ENCODE measurements around the gene ZNF143. TPM values are rescaled to one million over a fixed set of nuclear protein-coding genes. Genes with fewer than 3 reads are reported as not detected.
A peak's percentile ranks its signal among the peaks of the same experiment; 100 is the strongest.

Gene ZNF143
- total and polyA plus RNA-seq, 5 donors, result 13.9 to 30.6 (median 24.7) TPM

DNA sequence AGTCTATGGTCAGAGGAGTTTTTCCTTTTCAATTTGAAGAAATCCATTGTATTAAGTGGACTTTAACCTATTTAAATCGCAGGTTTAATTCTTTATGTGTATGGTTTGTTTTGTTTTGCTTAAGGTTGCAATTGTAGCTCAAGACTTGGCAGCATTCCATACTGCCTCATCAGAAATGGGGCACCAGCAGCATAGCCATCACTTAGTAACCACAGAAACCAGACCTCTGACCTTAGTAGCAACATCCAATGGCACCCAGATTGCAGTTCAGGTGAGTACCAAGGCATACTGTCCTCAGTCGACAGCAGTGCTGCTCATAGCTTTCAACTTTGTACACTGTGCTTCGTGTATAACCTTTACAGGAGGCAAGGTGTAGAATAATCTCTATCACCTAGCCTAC, 64.3 kb downstream of the ZNF143 start:
- DNase-seq, result no peak
- H3K27me3 ChIP-seq (ENCODE audit: control insufficient read depth, insufficient read depth), result no peaks in the 10 kb centered on the region
- H3K4me1 ChIP-seq (ENCODE audit: control insufficient read depth, insufficient read depth, low read length), result peaks cover under 1% of the 10 kb centered on the region
- no peaks in the 10 kb centered on the region for H3K9me3 ChIP-seq (ENCODE audit: control insufficient read depth, low read length)
- ATAC-seq, result no peak
- no peak overlapping the region for H3K27ac ChIP-seq (ENCODE audit: low read length)
- H3K4me3 ChIP-seq (ENCODE audit: low read length), result no peak overlapping the region
- 94% methylated on average over 3 of the region's 3 CpGs for WGBS
- intact Hi-C loops (cut with DNase I), result loop anchor here in 1 of 4 donors (10.0 kb wide), 1 partner anchor 50 kb away; the partner anchor contains the start of gene WEE1

DNA sequence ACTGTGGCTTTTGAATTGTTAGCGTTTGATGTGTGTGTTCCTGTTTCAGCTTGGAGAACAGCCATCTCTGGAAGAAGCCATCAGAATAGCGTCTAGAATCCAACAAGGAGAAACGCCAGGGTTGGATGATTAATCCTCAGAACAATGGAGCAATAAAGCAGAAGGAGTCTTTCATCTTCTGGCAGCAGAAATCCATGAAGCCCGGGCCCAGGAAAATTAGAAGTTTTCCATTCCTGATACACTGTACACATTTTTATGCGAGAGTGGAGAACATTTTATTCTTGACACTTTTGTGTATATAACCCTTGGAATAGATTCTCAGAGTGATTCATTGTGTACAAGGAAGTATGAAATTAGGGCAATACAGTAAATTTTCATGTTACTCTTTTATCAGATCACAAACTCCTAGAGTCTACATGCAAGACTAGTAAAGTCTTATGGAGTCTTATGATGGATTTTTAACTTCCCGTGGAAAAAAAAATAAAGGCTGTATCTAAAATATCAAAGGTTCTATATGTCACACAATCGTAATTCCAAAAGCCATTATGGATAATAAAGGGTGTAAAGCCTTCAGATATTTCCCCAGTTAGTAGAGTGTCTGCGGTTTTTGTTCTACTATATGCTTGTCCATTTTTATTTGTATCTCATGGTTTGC, 66.8 kb downstream of the ZNF143 start:
- 39% methylated on average over 8 of the region's 8 CpGs for WGBS
- H3K4me3 ChIP-seq (ENCODE audit: low read length), result no peak overlapping the region
- no peaks in the 10 kb centered on the region for H3K9me3 ChIP-seq (ENCODE audit: control insufficient read depth, low read length)
- H3K4me1 ChIP-seq (ENCODE audit: control insufficient read depth, insufficient read depth, low read length), result peaks cover 3% of the 10 kb centered on the region
- ATAC-seq, result peak; percentile 71 to 76
- H3K27me3 ChIP-seq (ENCODE audit: control insufficient read depth, insufficient read depth), result no peaks in the 10 kb centered on the region
- no peak for DNase-seq
- intact Hi-C loops (cut with DNase I), result loop anchor here in 1 of 4 donors (10.0 kb wide), 1 partner anchor 47 kb away; the partner anchor contains the start of gene WEE1
- peak overlapping the region; percentile 54 for H3K27ac ChIP-seq (ENCODE audit: low read length)

DNA sequence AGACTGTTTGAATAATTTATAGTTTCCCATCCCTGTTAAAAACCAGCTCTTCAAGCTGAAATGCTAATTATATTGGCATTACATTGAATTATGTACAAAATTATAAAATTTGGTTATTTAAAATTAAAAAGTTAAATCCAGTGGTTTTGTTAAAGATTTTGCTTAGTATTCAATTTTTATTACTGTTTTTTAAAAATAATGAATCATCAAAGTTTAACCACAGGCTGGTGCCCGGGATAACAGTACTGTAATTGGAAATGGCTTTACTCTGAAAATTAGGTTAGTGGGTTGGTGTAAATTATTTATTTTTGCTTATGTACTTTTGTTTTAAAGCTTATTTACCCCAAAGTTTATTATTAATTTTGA, 67.3 kb downstream of the ZNF143 start:
- Histone ChIP-seq H3K4me3 (ENCODE audit: low read length) (no peak overlapping the region), H3K4me1 (ENCODE audit: control insufficient read depth, insufficient read depth, low read length) (peaks cover 3% of the 10 kb centered on the region), H3K9me3 (ENCODE audit: control insufficient read depth, low read length) (no peaks in the 10 kb centered on the region), H3K27me3 (ENCODE audit: control insufficient read depth, insufficient read depth) (no peaks in the 10 kb centered on the region), H3K27ac (ENCODE audit: low read length) (no peak overlapping the region)
- no peak for ATAC-seq
- DNase-seq, result no peak
- 88% methylated on average over 1 of the region's 1 CpG for WGBS
- intact Hi-C loops (cut with DNase I), result loop anchor here in 1 of 4 donors (10.0 kb wide), 1 partner anchor 47 kb away; the partner anchor contains the start of gene WEE1

DNA sequence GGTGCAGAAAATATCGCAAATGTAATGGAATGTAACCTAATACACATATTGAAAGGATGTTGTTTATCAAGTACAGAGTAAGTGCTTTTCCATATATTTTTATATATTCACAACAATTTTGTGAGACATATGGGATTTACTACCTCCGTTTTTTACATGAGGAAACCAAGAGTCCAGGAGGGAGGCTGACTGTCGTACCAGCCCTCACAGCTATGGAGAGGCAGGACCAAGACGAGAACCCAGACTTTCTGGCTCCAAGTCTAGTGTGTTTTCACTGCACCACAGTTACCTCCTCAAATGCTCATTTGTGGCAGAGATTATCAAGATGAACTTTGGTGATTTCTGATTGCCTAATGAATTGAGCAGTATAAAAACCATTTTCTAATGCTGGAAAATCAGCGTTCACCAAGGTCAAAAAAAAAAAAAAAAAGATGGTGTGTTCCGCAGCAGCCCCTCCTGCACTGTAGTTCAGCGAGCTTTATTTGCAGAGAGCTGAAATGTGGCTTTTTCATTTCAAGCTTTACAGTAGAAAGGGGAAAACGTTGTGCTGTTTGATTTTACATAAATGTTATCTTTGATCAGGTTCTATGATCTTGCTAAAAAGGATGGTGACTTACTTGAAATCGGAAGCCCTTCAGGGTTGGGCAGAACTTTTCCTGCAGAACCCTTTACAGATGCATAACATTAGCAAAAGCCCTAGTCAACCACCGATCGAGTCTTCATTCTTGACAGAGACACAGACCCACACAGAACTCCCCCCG, 67.9 kb downstream of the ZNF143 start:
- Histone ChIP-seq H3K4me3 (ENCODE audit: low read length) (no peak overlapping the region), H3K27ac (ENCODE audit: low read length) (no peak overlapping the region), H3K27me3 (ENCODE audit: control insufficient read depth, insufficient read depth) (no peaks in the 10 kb centered on the region), H3K4me1 (ENCODE audit: control insufficient read depth, insufficient read depth, low read length) (peaks cover 3% of the 10 kb centered on the region), H3K9me3 (ENCODE audit: control insufficient read depth, low read length) (no peaks in the 10 kb centered on the region)
- WGBS, result 76% methylated on average over 12 of the region's 12 CpGs
- no peak for ATAC-seq
- DNase-seq, result no peak
- intact Hi-C loops (cut with DNase I), result loop anchor here in 1 of 4 donors (10.0 kb wide), 1 partner anchor 46 kb away; the partner anchor contains the start of gene WEE1

DNA sequence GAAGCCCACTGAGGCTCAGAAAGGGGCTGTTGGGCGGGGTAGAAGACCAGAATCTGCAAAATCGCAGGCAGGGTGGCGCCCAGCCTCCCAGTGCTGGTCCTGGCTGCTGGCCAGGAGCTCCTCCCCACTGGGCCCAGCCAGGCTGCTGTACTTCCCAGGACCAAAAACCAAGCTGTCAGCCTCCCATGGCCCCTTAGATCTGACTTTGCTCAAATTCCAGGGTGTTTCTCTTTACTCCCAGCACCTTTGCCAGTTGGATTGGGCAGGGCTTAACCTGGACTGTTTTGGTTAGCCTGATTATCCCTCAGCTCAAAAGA, 68.5 kb downstream of the ZNF143 start:
- peak; percentile 69 to 82 (median 82) for DNase-seq
- intact Hi-C loops (cut with DNase I), result loop anchor here in 1 of 4 donors (10.0 kb wide), 1 partner anchor 46 kb away; the partner anchor contains the start of gene WEE1
- peak; percentile 81 for ATAC-seq
- H3K27me3 ChIP-seq (ENCODE audit: control insufficient read depth, insufficient read depth), result no peaks in the 10 kb centered on the region
- no peak overlapping the region for H3K4me3 ChIP-seq (ENCODE audit: low read length)
- WGBS, result 62% methylated on average over 3 of the region's 3 CpGs
- H3K9me3 ChIP-seq (ENCODE audit: control insufficient read depth, low read length), result no peaks in the 10 kb centered on the region
- H3K27ac ChIP-seq (ENCODE audit: low read length), result no peak overlapping the region
- peaks cover 3% of the 10 kb centered on the region for H3K4me1 ChIP-seq (ENCODE audit: control insufficient read depth, insufficient read depth, low read length)

DNA sequence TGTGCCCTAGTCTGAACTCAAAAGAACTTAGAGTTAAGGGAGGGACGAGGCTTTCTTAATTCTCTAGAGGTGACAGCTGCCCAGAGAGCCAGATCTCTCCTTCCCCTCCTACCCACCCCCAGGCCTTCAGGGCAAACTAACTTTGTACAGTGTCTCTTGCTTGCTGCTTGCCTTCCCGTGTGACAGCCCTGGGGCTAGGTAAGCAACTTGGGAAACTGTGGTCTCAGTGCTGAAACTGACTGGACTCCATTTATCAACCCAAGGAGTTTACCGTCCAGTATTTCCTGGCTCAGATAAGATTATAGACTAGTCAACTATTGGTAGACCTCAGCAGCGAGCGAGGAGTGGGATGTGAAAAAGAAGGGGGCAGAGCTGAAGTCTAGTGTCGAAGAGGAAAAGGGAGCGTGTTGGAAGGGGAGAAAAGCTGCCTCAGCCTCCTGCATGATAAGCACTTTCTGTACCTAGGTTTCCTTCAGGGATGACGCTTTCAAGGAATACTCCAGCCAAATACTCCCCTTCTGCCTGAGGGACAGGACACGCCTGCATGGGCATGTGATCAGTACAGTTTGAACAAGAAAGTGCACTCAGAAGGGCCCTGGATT, 69.3 kb downstream of the ZNF143 start:
- H3K4me3 ChIP-seq (ENCODE audit: low read length), result no peak overlapping the region
- H3K27ac ChIP-seq (ENCODE audit: low read length), result no peak overlapping the region
- peak; percentile 22 to 53 for ATAC-seq
- 62% methylated on average over 9 of the region's 9 CpGs for WGBS
- intact Hi-C loops (cut with DNase I), result loop anchor here in 1 of 4 donors (10.0 kb wide), 1 partner anchor 85 kb away; no protein-coding TSS in a partner anchor
- peaks cover 3% of the 10 kb centered on the region for H3K4me1 ChIP-seq (ENCODE audit: control insufficient read depth, insufficient read depth, low read length)
- no peaks in the 10 kb centered on the region for H3K9me3 ChIP-seq (ENCODE audit: control insufficient read depth, low read length)
- no peak for DNase-seq
- H3K27me3 ChIP-seq (ENCODE audit: control insufficient read depth, insufficient read depth), result no peaks in the 10 kb centered on the region

DNA sequence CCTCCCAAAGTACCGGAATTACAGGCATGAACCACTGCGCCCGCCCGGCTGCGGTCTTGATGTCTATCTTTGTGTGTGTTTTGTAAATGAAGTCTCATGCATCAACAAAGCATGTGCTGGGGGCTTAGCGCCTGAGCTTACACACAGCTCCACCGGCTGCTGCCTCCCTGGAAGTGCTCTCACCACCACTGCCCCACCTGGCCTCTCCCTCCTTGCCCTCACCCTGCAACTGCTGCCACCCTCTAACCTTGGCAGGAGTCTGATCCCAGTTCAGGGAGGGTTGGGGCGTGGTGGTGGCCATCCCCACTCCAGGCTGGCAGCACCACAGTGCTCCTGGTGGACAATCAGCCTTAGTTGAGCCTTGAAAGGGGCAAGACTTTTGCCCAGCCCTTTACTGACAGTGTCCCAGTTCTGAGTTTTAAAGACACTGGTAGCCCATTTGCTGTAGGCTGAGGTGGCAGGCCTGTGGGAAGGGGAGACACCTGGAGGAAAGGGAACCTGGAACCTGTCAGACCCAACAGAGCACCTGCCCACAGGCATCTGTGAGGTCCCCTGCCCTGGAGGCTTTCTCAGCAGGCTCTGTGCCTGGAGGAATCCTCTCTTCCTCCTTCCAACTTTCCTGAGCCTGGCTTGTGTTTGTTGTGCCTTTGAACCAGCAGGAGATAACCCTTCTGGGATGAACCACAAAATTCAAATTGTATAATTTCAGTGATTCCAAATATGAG, 70.3 kb downstream of the ZNF143 start:
- 97% methylated on average over 8 of the region's 8 CpGs for WGBS
- intact Hi-C loops (cut with DNase I), result loop anchor here in 1 of 4 donors (10.0 kb wide), 1 partner anchor 84 kb away; no protein-coding TSS in a partner anchor
- peaks cover 3% of the 10 kb centered on the region for H3K4me1 ChIP-seq (ENCODE audit: control insufficient read depth, insufficient read depth, low read length)
- no peaks in the 10 kb centered on the region for H3K27me3 ChIP-seq (ENCODE audit: control insufficient read depth, insufficient read depth)
- H3K27ac ChIP-seq (ENCODE audit: low read length), result no peak overlapping the region
- H3K4me3 ChIP-seq (ENCODE audit: low read length), result no peak overlapping the region
- no peaks in the 10 kb centered on the region for H3K9me3 ChIP-seq (ENCODE audit: control insufficient read depth, low read length)
- DNase-seq (no peak), ATAC-seq (no peak)

DNA sequence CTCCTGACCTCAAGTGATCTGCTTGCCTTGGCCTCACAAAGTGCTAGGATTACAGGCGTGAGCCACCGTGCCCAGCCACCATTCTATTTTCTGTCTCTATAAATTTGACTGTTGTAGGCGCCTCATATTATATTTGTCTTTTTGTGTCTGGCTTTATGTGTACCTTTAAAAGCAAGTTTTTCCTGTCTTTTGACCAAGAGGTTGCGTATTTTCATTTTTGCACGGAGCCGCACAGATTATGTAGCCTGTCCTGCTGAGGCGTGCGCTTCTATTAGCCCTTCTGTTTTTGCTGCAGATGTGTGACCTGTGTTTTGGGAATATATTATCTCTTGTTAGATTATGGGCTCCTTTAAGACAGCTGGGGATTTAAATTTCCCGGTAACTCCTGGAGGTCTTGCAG, 72.2 kb downstream of the ZNF143 start:
- 94% methylated on average over 9 of the region's 9 CpGs for WGBS
- intact Hi-C loops (cut with DNase I), result loop anchor here in 1 of 4 donors (10.0 kb wide), 1 partner anchor 82 kb away; no protein-coding TSS in a partner anchor
- DNase-seq (no peak), ATAC-seq (no peak)
- Histone ChIP-seq H3K4me3 (ENCODE audit: low read length) (no peak overlapping the region), H3K27me3 (ENCODE audit: control insufficient read depth, insufficient read depth) (no peaks in the 10 kb centered on the region), H3K4me1 (ENCODE audit: control insufficient read depth, insufficient read depth, low read length) (peaks cover 3% of the 10 kb centered on the region), H3K27ac (ENCODE audit: low read length) (no peak overlapping the region), H3K9me3 (ENCODE audit: control insufficient read depth, low read length) (no peaks in the 10 kb centered on the region)

DNA sequence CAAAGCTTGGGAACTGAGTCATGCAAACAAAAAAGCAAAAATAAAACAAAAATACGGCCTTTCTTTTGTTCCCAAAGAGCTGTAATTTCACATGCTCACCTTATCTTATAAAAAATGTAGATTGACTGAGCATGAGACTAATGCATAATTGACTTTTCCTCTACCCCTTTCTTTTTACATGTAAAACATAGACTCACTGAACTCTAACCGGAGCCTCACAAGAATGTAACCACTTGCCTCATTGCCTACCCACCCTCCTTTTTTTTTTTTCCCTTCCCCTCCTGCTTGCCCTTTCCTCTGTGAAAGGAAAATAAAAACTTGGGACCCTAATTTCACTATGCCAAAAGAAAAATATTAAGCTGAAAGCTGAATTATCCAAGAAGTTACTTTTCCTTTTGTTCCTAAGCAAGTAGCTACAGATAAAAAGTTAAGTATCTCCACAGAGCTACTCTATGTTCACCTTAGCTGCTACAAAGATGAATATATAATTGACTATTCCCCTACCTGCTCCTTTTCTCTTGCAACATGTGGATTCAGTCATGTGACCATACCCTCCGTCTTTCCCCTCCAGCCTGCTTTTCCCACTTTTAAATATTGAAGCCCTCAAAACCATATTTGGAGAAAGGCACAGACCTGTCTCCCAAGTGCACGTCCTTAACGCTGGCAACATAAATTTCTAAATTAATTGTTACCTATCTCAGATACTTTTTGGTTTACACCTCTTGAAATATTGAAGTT, 73.1 kb downstream of the ZNF143 start:
- Histone ChIP-seq H3K9me3 (ENCODE audit: control insufficient read depth, low read length) (no peaks in the 10 kb centered on the region), H3K27ac (ENCODE audit: low read length) (no peak overlapping the region), H3K4me1 (ENCODE audit: control insufficient read depth, insufficient read depth, low read length) (peaks cover 3% of the 10 kb centered on the region), H3K4me3 (ENCODE audit: low read length) (no peak overlapping the region), H3K27me3 (ENCODE audit: control insufficient read depth, insufficient read depth) (no peaks in the 10 kb centered on the region)
- 75% methylated on average over 5 of the region's 5 CpGs for WGBS
- no peak for ATAC-seq
- intact Hi-C loops (cut with DNase I), result loop anchor here in 1 of 4 donors (10.0 kb wide), 1 partner anchor 81 kb away; no protein-coding TSS in a partner anchor
- DNase-seq, result no peak

DNA sequence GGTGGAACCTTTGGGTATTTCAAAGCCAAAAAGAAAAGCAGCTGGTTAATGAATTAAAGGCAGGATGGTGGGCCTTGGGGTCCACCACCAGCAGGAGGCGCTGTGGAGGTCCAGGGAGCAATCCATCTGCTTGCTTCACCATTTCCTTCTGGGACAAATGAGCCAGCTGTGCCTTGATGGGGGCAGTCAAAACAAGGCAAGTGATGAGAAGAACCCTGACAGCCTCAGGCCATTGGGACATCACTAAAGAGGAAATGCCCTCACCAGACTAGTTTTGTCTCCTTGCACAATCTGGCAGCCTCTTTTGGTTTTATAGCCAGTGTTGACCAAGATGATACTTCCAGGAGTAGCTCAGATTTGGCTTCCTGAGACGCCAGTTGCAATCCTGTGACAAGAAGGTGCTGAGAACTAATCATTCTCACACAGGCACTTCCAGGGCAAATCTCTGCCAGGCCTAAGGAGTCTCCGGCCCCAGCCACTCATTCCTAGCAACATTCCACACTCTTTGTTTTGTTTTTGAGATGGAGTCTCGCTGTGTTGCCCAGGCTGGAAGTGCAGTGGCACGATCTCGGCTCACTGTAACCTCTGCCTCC, 74.5 kb downstream of the ZNF143 start:
- no peaks in the 10 kb centered on the region for H3K27me3 ChIP-seq (ENCODE audit: control insufficient read depth, insufficient read depth)
- H3K27ac ChIP-seq (ENCODE audit: low read length), result no peak overlapping the region
- DNase-seq (peak; percentile 84 to 90 (median 90)), ATAC-seq (peak; percentile 55 to 76)
- H3K9me3 ChIP-seq (ENCODE audit: control insufficient read depth, low read length), result no peaks in the 10 kb centered on the region
- intact Hi-C loops (cut with DNase I), result loop anchor here in 1 of 4 donors (10.0 kb wide), 1 partner anchor 80 kb away; no protein-coding TSS in a partner anchor
- no peak overlapping the region for H3K4me3 ChIP-seq (ENCODE audit: low read length)
- 67% methylated on average over 6 of the region's 6 CpGs for WGBS
- H3K4me1 ChIP-seq (ENCODE audit: control insufficient read depth, insufficient read depth, low read length), result peaks cover 1% of the 10 kb centered on the region
